Measurements from ENCODE around the gene G6PC1. TPM values are rescaled to one million over a fixed set of nuclear protein-coding genes. Genes with fewer than 3 reads are reported as not detected.
A peak's percentile ranks its signal among the peaks of the same experiment; 100 is the strongest.
"Not testable (repeated sequence)": the region's sequence is repeated elsewhere in the genome, so short reads cannot be mapped to it uniquely, and the experiment has no call there.

The G6PC1 gene
- total and polyA plus RNA-seq, 5 experiments from 2014 or later: not detected

GRCh38 chr17:42879596-42879985 is 21.0 kb upstream of the G6PC1 start:
- POLR2A ChIA-PET: interaction anchor here (0.6 kb wide), 1 partner anchor 38 kb away, joined by 5 read pairs; no protein-coding TSS in a partner anchor
- Mint-ChIP-seq H3K4me1 (no peaks in the 10 kb centered on the region), H3K9me3 (no peaks in the 10 kb centered on the region), H3K4me3 (no peak overlapping the region), H3K36me3 (no peaks in the 10 kb centered on the region), H3K27me3 (peaks cover 3 to 18% (median 11%) of the 10 kb centered on the region in 5 donors), H3K27ac (no peak overlapping the region)
- DNase-seq (no peak), ATAC-seq (no peak)

GRCh38 chr17:42880776-42881310 is 19.8 kb upstream of the G6PC1 start:
- no peak for ATAC-seq
- POLR2A ChIA-PET: no interaction called here
- DNase-seq: no peak
- no peak overlapping the region for H3K27ac Mint-ChIP-seq
- no peaks in the 10 kb centered on the region for H3K36me3 Mint-ChIP-seq
- peaks cover 0 to under 1% (median 0%) of the 10 kb centered on the region in 4 donors for H3K4me1 Mint-ChIP-seq
- H3K4me3 Mint-ChIP-seq: no peak overlapping the region
- no peaks in the 10 kb centered on the region for H3K9me3 Mint-ChIP-seq
- H3K27me3 Mint-ChIP-seq: peaks cover 0 to 18% (median 11%) of the 10 kb centered on the region in 5 donors

- H3K4me3 Mint-ChIP-seq, H3K36me3 Mint-ChIP-seq, H3K9me3 Mint-ChIP-seq, ATAC-seq, H3K27ac Mint-ChIP-seq, POLR2A ChIA-PET, DNase-seq, H3K4me1 Mint-ChIP-seq: not testable (repeated sequence)
- peaks cover 0 to 23% (median 11%) of the 10 kb centered on the region in 5 donors for H3K27me3 Mint-ChIP-seq
Observed at GRCh38 chr17:42881706-42882105, 18.9 kb upstream of the G6PC1 start.

- no peak for DNase-seq
- POLR2A ChIA-PET: no interaction called here
- Mint-ChIP-seq H3K27me3 (peaks cover 0 to 22% (median 13%) of the 10 kb centered on the region in 5 donors), H3K4me3 (no peak overlapping the region), H3K4me1 (peaks cover 0 to 10% (median 0%) of the 10 kb centered on the region in 4 donors), H3K9me3 (no peaks in the 10 kb centered on the region), H3K27ac (no peak overlapping the region), H3K36me3 (no peaks in the 10 kb centered on the region)
- no peak for ATAC-seq
Observed at GRCh38 chr17:42882166-42882565, 18.4 kb upstream of the G6PC1 start.

GRCh38 chr17:42883802-42884558 is 16.6 kb upstream of the G6PC1 start:
- Mint-ChIP-seq H3K4me3 (no peak overlapping the region), H3K4me1 (peaks cover 0 to 10% (median 0%) of the 10 kb centered on the region in 4 donors)
- POLR2A ChIA-PET: no interaction called here

GRCh38 chr17:42885806-42886205 is 14.8 kb upstream of the G6PC1 start:
- H3K4me3 Mint-ChIP-seq, H3K9me3 Mint-ChIP-seq, DNase-seq, ATAC-seq, H3K27me3 Mint-ChIP-seq, POLR2A ChIA-PET, H3K36me3 Mint-ChIP-seq, H3K27ac Mint-ChIP-seq: not testable (repeated sequence)
- peaks cover 0 to 10% (median 2%) of the 10 kb centered on the region in 4 donors for H3K4me1 Mint-ChIP-seq

More at GRCh38 chr17:42883802-42884558, 16.6 kb upstream of the G6PC1 start:
- no peaks in the 10 kb centered on the region for H3K9me3 Mint-ChIP-seq
- H3K36me3 Mint-ChIP-seq: no peaks in the 10 kb centered on the region
- H3K27me3 Mint-ChIP-seq: peaks cover 0 to 7% (median 5%) of the 10 kb centered on the region in 5 donors
- no peak for DNase-seq
- H3K27ac Mint-ChIP-seq: no peak overlapping the region
- ATAC-seq: no peak

- ATAC-seq: no peak
- peaks cover 0 to 7% (median 3%) of the 10 kb centered on the region in 5 donors for H3K27me3 Mint-ChIP-seq
- H3K9me3 Mint-ChIP-seq: no peaks in the 10 kb centered on the region
- peaks cover 0 to 10% (median 2%) of the 10 kb centered on the region in 4 donors for H3K4me1 Mint-ChIP-seq
- no peak overlapping the region for H3K4me3 Mint-ChIP-seq
- no peak for DNase-seq
- POLR2A ChIA-PET: no interaction called here
- no peaks in the 10 kb centered on the region for H3K36me3 Mint-ChIP-seq
- no peak overlapping the region for H3K27ac Mint-ChIP-seq
Observed at GRCh38 chr17:42886283-42887176, 14.1 kb upstream of the G6PC1 start.

GRCh38 chr17:42889809-42890208 is 10.8 kb upstream of the G6PC1 start:
- no peaks in the 10 kb centered on the region for H3K36me3 Mint-ChIP-seq
- no peak overlapping the region for H3K4me3 Mint-ChIP-seq
- ATAC-seq (no peak), DNase-seq (no peak)
- POLR2A ChIA-PET: no interaction called here
- H3K9me3 Mint-ChIP-seq: no peaks in the 10 kb centered on the region
- H3K27ac Mint-ChIP-seq: peak overlapping the region in 1 of 10 donors; percentile 16
- peaks cover 0 to 10% (median 2%) of the 10 kb centered on the region in 4 donors for H3K4me1 Mint-ChIP-seq
- H3K27me3 Mint-ChIP-seq: peaks cover 0 to 7% (median 5%) of the 10 kb centered on the region in 5 donors

GRCh38 chr17:42891539-42892152 is 9.0 kb upstream of the G6PC1 start:
- ATAC-seq: no peak
- H3K4me1 Mint-ChIP-seq: peaks cover 0 to 5% (median under 1%) of the 10 kb centered on the region in 4 donors

GRCh38 chr17:42893359-42893758 is 7.2 kb upstream of the G6PC1 start:
- DNase-seq: no peak
- POLR2A ChIA-PET: no interaction called here
- Mint-ChIP-seq H3K4me1 (peaks cover 0 to 5% (median 0%) of the 10 kb centered on the region in 4 donors), H3K27ac (no peak overlapping the region), H3K4me3 (no peak overlapping the region), H3K36me3 (no peaks in the 10 kb centered on the region), H3K27me3 (peaks cover 0 to 10% (median 3%) of the 10 kb centered on the region in 5 donors), H3K9me3 (no peaks in the 10 kb centered on the region)
- no peak for ATAC-seq

More at GRCh38 chr17:42891539-42892152, 9.0 kb upstream of the G6PC1 start:
- no peaks in the 10 kb centered on the region for H3K9me3 Mint-ChIP-seq
- H3K4me3 Mint-ChIP-seq: no peak overlapping the region
- POLR2A ChIA-PET: no interaction called here
- no peak overlapping the region for H3K27ac Mint-ChIP-seq
- H3K36me3 Mint-ChIP-seq: no peaks in the 10 kb centered on the region
- DNase-seq: no peak
- peaks cover 0 to 8% (median 3%) of the 10 kb centered on the region in 5 donors for H3K27me3 Mint-ChIP-seq

- DNase-seq: no peak
- no peak overlapping the region for H3K27ac Mint-ChIP-seq
- no peak for ATAC-seq
- H3K9me3 Mint-ChIP-seq: no peaks in the 10 kb centered on the region
- POLR2A ChIA-PET: no interaction called here
- H3K36me3 Mint-ChIP-seq: no peaks in the 10 kb centered on the region
- H3K27me3 Mint-ChIP-seq: peaks cover 0 to 13% (median 3%) of the 10 kb centered on the region in 5 donors
- H3K4me1 Mint-ChIP-seq: peaks cover 0 to 5% (median 0%) of the 10 kb centered on the region in 4 donors
- H3K4me3 Mint-ChIP-seq: no peak overlapping the region
Observed at GRCh38 chr17:42894283-42895184, 6.1 kb upstream of the G6PC1 start.

- POLR2A ChIA-PET: interaction anchor here (0.6 kb wide), 1 partner anchor 244 kb away, joined by 4 read pairs; no protein-coding TSS in a partner anchor
- DNase-seq: no peak
- no peak overlapping the region for H3K27ac Mint-ChIP-seq
Observed at GRCh38 chr17:42895185-42895555, 5.4 kb upstream of the G6PC1 start.

More at GRCh38 chr17:42895185-42895555, 5.4 kb upstream of the G6PC1 start:
- Mint-ChIP-seq H3K9me3 (no peaks in the 10 kb centered on the region), H3K36me3 (no peaks in the 10 kb centered on the region), H3K27me3 (peaks cover 0 to 13% (median 4%) of the 10 kb centered on the region in 5 donors), H3K4me3 (no peak overlapping the region), H3K4me1 (peaks cover 0 to 2% (median 0%) of the 10 kb centered on the region in 4 donors)
- no peak for ATAC-seq
